ENCODE data around the gene ADCYAP1.

ADCYAP1 gene

GRCh38 chr18:939166-939565 lies 34.5 kb downstream of the ADCYAP1 start:
- TF ChIP-seq CTCF (IDR thresholded peaks at IDR 0.05; ENCODE audit: control insufficient read depth, insufficient read depth, low read depth, low read length, missing control alignments), result no peak
- H3K4me3 ChIP-seq (ENCODE audit: control insufficient read depth, low read depth, low read length), result no peak overlapping the region
- DNase-seq (ENCODE audit: low read depth), result no peak

GRCh38 chr18:939958-940357 lies 35.3 kb downstream of the ADCYAP1 start:
- TF ChIP-seq CTCF (IDR thresholded peaks at IDR 0.05; ENCODE audit: control insufficient read depth, insufficient read depth, low read depth, low read length, missing control alignments), result no peak
- no peak overlapping the region for H3K4me3 ChIP-seq (ENCODE audit: control insufficient read depth, low read depth, low read length)
- DNase-seq (ENCODE audit: low read depth), result no peak

- TF ChIP-seq CTCF (IDR thresholded peaks at IDR 0.05; ENCODE audit: control insufficient read depth, insufficient read depth, low read depth, low read length, missing control alignments), result no peak
- H3K4me3 ChIP-seq (ENCODE audit: control insufficient read depth, low read depth, low read length), result no peak overlapping the region
These were observed 36.7 kb downstream of the ADCYAP1 start for GRCh38 chr18:941331-941730.

GRCh38 chr18:944440-944839 lies 39.8 kb downstream of the ADCYAP1 start:
- no peak overlapping the region for H3K4me3 ChIP-seq (ENCODE audit: control insufficient read depth, low read depth, low read length)
- DNase-seq (ENCODE audit: low read depth), result no peak
- no peak for TF ChIP-seq CTCF (IDR thresholded peaks at IDR 0.05; ENCODE audit: control insufficient read depth, insufficient read depth, low read depth, low read length, missing control alignments)

More at GRCh38 chr18:941331-941730, 36.7 kb downstream of the ADCYAP1 start:
- no peak for DNase-seq (ENCODE audit: low read depth)

GRCh38 chr18:949724-950631 lies 45.3 kb downstream of the ADCYAP1 start:
- no peak for DNase-seq (ENCODE audit: low read depth)
- H3K4me3 ChIP-seq (ENCODE audit: control insufficient read depth, low read depth, low read length), result no peak overlapping the region
- no peak for TF ChIP-seq CTCF (IDR thresholded peaks at IDR 0.05; ENCODE audit: control insufficient read depth, insufficient read depth, low read depth, low read length, missing control alignments)

GRCh38 chr18:950882-951495 lies 46.3 kb downstream of the ADCYAP1 start:
- no peak for DNase-seq (ENCODE audit: low read depth)
- H3K4me3 ChIP-seq (ENCODE audit: control insufficient read depth, low read depth, low read length), result no peak overlapping the region
- TF ChIP-seq CTCF (IDR thresholded peaks at IDR 0.05; ENCODE audit: control insufficient read depth, insufficient read depth, low read depth, low read length, missing control alignments), result no peak

Data from AG09309 (cell line).